ENCODE results near the gene PSRC1.

PSRC1 gene

DNA sequence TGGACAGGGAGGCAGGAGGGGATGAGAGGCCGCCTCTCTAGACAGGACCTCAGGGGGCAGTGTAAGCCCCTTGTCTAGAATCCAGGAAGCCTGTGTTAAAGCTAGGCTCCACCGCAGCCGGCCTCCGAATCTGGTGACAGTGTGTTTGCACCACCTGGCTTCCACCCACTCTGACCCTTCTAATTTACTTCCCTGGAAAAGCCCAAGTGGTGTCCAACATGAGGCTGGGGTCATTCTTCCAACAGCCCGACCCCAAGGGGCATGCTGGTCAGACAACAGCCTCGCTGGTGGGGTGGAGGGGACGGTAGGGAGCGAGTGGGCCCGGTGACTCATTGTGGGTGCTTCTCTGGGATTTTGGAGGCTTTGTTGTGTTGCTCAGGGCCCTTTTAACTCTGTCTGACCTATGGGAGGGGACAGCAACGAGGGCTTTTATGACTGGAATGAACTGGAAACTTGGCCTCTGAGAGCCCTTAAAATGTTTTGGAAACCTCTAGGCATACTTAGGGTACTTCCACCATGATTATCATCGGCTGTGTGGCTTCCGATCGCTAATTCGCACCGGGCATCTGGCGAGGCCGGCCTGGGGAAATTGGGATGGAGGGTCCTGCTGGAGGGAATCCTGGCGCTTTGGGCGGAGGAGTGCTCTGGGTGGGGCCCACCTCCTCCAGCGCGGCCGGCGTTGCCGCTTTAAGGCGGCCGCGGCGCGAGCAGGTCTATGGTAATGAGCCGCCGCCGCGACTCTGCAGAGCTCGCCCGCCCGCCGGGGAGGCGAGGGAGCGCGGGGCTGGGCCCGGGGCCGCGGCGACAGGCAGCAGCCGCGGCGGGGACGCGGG, 33.9 kb downstream of the PSRC1 start, which contains the start of gene CELSR2:
TSS of gene CELSR2 (plus strand) at position 743 of the 833 bp plus-strand sequence. CDS start 541 bp downstream, outside the sequence.
- peak in 1 of 2 donors; percentile 33 for DNase-seq (ENCODE audit: low read depth in 1 of 2, low spot score in 1 of 2)

- DNase-seq (ENCODE audit: low read depth in 1 of 2, low spot score in 1 of 2) = no peak
Measured at GRCh38 chr1:109248444-109248796, 34.5 kb downstream of the PSRC1 start.

DNA sequence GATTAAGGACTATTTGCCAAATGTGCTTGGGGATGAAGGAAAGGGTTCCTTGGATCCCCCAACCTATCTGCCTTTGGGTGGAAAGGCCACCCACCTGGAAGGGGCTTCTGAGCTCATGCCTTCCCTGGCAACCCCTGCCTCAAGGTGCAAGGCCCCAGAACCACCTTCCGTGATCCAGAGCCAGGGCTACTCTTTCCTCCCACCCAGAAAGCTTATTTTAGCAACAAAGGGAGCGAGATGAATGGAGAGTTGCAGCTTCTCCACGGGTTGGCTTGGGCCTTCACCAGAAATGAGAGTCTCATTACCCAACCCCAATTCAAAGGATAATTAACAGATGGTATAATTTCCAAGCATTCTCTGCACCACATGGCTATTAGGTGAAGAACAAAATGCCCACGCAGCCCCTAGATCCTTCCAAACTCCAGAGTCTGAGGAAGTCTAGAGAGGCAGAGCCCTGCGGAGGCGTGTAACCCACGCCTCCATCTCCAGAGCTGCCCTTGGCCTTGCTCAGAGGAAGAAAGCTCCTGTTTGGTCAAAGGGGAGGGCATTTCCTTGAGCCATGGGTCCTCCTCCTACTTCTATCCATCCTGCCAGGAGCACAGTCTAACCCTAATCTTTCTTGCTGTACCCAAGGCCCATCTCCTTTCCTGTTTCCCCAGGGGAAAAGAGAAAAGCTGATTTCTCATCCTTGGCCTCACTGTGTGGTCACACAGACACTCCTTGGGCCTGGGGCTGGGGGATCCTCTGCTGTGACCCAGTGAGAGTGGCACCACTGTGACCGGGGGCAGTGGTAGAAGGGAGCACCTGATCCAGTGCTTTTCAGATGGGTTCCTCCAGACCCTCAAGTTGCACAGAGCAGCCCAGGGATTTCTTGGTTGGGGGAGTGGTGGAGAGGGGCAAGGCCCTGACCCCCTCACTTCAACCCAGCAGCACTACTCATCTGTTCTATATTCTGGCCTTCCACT, 35.3 kb downstream of the PSRC1 start:
- no peak for DNase-seq (ENCODE audit: low read depth in 1 of 2, low spot score in 1 of 2)

DNA sequence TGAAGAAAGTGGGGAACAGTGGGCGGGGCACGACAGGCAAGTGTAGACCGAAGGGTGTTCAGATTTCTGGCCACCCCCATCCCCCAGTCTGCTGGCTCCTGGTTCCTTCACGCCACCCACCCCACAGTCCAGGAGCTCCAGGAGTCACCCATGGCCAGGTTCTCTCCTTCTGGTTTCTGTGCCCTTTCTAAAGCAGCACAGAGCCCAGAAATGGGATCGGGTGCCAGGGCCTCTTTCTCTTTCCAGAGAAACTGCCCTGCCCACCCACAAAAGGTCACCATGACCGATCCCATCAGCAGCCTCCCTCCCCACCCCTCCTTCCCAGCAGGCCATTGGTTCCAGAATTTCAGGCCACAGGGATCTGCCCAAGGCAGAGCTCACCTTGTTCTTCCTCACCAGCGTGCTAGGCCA, 36.8 kb downstream of the PSRC1 start:
- DNase-seq (ENCODE audit: low read depth in 1 of 2, low spot score in 1 of 2) = no peak

DNA sequence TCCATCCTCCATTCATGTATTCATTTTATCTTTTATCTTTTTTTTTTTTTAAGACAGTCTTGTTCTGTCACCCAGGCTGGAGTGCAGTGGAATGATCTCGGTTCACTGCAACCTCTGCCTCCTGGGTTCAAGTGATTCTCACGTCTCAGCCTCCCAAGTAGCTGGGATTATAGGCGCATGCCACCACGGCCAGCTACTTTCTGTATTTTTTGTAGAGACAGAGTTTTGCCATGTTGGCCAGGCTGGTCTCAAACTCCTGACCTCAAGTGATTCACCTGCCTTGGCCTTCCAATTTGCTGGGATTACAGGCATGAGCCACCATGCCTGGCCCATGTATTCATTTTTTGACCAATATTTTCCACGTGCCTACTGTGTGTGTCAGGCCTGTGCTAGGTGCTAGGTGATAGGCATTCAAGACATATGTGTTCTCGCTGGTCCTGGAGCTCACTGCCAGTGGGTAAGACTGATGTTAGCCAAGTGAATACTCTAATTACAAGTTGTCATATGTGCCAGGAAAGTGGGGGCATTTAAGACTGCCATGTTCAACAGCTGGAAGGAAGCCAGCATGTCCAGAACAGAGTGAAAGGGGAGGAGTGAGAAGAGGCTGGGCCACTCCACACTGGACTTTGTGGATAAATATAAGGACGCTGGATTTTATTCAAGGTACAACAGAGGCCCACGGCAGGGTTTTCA, 38.9 kb downstream of the PSRC1 start:
- no peak for DNase-seq (ENCODE audit: low read depth in 1 of 2, low spot score in 1 of 2)

DNA sequence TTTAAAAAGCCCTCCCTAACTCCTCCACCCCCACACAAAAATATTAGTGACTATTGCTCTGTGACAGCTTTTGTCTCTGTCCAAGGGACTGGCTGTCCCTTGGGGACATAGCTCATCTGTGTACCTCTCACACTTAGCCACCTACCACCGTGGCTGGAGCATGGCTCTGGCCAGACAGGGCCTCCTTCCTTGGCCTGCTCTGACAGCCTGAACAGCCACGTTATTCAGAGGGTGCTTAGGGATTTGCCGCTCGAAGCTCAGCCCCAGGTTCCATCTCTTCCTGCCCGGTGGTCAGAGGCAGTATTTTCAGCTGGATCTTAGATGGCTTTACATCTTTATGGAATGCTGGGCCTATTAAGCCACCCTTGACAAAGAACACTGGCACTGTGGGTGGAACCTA, 39.7 kb downstream of the PSRC1 start:
- no peak for DNase-seq (ENCODE audit: low read depth in 1 of 2, low spot score in 1 of 2)

GRCh38 chr1:109242387-109242786, 40.6 kb downstream of the PSRC1 start:
- DNase-seq (ENCODE audit: low read depth in 1 of 2, low spot score in 1 of 2) = no peak

DNA sequence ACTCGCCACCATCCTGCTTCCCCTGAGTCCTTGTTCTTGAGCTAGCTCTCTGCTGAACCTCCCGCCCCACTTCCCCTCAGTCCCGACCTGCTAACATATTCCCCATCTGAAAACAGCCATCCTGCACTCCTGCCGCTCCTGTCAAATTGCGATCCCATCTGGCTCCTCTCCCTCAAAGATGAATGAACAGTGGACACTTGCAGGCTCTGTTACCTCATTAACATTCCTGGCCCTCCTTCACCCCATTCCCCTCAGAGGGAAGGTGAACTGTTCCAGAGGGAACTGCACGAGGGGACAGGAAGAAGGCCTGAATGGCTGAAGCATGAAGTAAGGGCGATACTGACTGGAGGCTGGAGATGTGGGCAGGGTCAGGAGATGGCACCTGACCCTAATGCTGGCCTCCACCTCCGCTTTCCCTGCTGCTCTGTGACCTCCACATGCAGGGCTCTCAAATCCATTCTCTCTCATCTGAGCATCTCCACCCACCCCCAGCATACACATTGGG, 41.1 kb downstream of the PSRC1 start:
- no peak for DNase-seq (ENCODE audit: low read depth in 1 of 2, low spot score in 1 of 2)

DNA sequence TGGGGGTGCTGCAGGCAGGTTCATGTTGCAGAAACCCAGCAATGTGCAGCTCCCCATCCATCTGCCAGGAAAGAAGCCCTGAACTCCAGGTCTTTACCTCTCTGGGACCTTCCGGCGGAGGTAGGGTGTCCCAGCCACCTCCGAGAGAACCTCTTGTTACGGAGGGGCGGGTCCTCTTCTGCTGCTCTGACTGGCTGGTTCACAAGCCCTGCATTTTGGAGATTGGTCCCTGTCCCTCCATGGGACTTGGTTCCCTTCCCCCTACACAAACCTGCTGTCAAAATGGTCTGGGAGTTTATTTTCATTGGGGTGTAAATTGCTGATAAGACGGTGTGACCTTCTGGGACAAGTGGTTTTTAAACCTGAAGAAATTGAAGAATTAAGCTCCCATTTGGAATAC, 41.6 kb downstream of the PSRC1 start:
- DNase-seq (ENCODE audit: low read depth in 1 of 2, low spot score in 1 of 2) = no peak

- no peak for DNase-seq (ENCODE audit: low read depth in 1 of 2, low spot score in 1 of 2)
Measured at GRCh38 chr1:109240158-109241152, 42.5 kb downstream of the PSRC1 start.

DNA sequence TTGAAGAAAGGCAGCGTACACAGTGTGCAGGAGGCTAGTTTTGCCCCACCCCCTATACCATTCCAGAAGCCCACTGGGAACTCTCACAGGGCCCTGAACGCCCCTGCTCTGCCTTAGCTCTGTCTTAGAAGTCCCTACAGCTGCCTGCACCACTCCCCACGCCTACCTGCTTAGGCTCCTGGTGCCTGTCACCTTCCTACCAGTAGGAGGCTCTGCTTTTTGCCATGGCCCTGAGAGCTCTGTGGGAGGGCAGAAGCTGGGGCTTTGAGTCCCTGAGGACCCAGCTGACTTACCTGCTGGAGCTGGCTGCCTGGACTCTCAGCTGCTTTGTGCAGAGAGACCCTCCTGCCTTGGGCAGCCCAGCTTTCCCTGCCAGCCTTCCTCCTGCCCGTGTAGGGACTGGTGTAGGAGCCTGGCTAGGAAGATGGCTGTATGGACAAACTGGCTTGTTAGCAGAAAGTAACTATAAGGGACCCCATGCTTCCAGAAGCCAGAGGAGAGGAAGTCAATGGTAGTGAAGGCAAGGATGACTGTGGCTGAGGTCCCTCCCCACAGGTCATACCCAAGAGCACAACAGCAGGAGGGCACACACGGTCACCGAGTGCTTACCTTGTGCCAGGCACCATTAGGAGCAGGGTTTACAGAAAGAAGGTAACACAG, 43.4 kb downstream of the PSRC1 start:
- DNase-seq (ENCODE audit: low read depth in 1 of 2, low spot score in 1 of 2) = no peak

GRCh38 chr1:109239047-109239408, 43.9 kb downstream of the PSRC1 start:
- no peak for DNase-seq (ENCODE audit: low read depth in 1 of 2, low spot score in 1 of 2)

DNA sequence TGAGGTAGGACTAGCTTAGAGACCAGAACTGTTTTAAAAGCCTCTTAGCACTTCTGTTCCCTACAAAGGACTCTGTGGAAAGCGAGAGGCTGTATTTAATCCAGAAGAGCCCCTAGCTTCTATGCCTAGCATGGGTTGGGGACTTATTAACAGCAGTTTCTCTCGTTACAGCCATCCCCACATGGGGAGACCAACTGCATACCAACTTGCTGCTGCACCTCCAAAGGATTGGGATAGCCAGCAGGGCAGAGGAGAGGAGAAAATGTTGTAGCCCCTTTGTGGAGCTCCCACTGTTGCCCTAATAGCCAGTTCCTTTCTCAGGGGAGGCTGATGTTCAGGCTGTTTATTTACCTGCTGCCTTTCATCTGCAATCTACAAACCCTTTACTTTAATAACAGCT, 44.6 kb downstream of the PSRC1 start:
- no peak for DNase-seq (ENCODE audit: low read depth in 1 of 2, low spot score in 1 of 2)

DNA sequence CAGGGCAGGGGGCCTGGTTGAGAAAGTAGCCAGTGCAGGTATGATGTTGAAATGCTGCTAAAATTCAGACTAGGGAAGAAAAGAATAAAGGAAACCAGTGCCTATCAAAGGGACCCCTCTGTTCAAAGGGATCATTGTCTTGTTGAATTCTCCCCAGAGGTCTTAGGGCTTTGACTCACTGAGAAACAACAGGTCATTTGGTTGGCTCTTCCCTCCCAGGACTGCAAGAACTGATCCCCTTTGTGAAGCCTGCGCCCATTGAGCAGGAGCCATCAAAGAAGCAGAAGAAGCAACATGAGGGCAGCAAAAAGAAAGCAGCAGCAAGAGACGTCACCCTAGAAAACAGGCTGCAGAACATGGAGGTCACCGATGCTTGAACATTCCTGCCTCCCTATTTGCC, 45.4 kb downstream of the PSRC1 start:
- DNase-seq (ENCODE audit: low read depth in 1 of 2, low spot score in 1 of 2) = no peak

DNA sequence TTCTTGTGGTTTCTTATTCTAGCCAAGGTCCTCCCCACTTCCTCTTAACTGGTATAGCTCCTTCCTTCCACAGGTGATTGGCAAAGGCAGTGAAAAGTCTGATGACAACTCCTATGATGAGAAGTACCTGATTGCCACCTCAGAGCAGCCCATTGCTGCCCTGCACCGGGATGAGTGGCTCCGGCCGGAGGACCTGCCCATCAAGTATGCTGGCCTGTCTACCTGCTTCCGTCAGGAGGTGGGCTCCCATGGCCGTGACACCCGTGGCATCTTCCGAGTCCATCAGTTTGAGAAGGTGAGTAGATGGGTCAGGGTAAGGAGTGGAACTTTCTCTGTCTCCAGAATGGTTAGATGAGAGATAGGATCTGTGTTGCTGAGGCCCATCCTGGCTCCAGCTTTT, 47.8 kb downstream of the PSRC1 start:
- DNase-seq (ENCODE audit: low read depth in 1 of 2, low spot score in 1 of 2) = no peak

- DNase-seq (ENCODE audit: low read depth in 1 of 2, low spot score in 1 of 2) = no peak
Measured at GRCh38 chr1:109231066-109231465, 51.9 kb downstream of the PSRC1 start.
